Lung microvascular endothelial cell (primary cell): ENCODE measurements around the gene MAOA. TPM values are rescaled to one million over a fixed set of nuclear protein-coding genes. Genes with fewer than 3 reads are reported as not detected.
A peak's percentile ranks its signal among the peaks of the same experiment; 100 is the strongest.
"Not testable (repeated sequence)": the region's sequence is repeated elsewhere in the genome, so short reads cannot be mapped to it uniquely, and the experiment has no call there.

ENCODE experiments used
- DNase-seq, 2 donors: peaks; one replicate each; pipeline versions ENCODE4 v3.0.0 to v3.0.0-alpha.2; 2010; ENCODE audit warnings: low read depth in 2 of 2
- total RNA-seq: library from RNA; depleted of rRNA; stranded (reverse); fragments of >200 nt; gene quantifications from 2 replicates; pipeline ENCODE4 v1.2.1, GENCODE V29; 2014

Gene MAOA
- total RNA-seq = 114 and 125 TPM in 2 replicates

GRCh38 chrX:43656005-43656494, at the start of gene MAOA:
MAOA (plus strand) TSS chrX:43656299; CDS start chrX:43656342, 43 bp downstream.
- peak; percentile 51 to 86 for DNase-seq

DNA sequence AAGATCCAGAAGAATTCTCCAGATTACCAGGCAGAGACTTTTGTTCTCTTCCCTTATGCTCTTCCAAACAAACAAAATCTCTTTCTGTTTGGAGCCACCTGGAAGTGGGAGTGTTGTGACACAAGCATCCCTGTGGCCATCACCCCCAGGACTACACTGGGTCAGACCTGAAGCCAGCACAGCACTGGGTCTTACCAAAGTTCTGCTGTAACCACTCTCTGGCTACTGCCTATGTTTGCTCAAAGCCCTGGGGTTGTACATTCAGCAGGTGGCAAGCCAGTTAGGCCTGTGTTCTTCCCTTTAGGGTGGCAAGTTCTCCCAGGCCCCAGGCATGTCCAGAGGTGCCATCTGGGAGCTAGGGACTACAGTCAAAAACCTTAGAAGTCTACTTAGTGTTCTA, 43.7 kb upstream of the MAOA start:
- DNase-seq = no peak

DNA sequence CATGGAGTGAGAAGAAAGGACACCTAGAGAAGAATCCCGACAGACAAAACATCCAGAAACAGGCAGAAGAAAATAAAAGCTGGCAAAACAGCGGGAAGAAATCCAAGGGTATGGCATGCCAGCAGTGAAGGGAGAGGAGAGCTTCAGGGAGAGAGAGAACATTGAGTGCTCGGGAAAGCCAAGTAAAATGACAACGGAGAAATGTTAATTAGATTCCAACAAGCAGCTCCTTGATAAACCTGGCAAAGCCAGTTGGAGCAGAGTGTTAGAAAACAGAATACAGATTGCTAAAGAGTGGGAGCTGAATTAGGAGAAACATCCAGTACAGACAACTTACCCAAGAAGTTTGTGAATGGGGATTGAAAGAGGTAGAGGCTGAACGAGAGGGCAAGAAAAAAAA, 40.4 kb upstream of the MAOA start:
- no peak for DNase-seq

DNA sequence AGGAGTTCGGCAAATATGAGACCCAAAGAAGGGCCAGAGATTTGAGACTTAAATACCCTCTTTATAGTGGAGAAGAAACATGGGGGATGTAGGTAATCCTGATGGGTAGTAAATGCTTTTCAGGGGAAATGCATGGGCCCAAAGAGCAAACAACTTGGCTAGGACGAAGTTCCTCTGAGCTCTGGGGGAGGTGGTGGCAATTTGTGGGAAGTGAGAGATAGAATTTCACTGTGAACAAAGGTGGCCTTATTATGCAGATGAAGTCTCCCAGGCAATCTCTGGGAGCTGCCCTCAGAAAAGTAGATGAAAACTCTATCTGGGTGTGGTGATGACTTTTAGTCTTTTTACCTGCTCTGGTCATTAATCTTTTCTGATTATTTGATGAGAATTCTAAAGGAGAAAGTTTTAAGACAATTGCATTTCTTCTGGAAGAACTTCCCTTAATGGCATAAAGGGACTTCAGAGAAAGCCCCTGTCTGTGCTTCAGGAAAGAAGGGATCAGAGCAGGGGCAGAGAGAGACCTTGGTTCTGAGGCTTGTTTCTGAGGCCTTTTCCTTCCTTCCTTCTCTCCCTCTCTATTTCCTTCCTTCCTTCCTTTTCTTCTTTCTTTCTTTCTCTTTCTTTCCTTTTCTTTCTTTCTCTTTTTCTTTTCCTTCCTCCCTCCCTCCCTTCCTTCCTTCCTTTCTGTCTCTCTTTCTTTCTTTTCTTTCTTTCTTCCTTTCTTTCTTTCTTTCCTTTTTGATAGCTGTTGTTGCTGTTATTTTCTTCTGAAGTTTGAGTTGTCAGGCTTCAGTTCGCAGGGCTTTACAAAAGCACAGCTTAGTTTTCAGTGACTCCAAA, 37.5 kb upstream of the MAOA start:
- DNase-seq = no peak

- not testable (repeated sequence) for DNase-seq
Measured at GRCh38 chrX:43619861-43620260, 36.2 kb upstream of the MAOA start.

DNA sequence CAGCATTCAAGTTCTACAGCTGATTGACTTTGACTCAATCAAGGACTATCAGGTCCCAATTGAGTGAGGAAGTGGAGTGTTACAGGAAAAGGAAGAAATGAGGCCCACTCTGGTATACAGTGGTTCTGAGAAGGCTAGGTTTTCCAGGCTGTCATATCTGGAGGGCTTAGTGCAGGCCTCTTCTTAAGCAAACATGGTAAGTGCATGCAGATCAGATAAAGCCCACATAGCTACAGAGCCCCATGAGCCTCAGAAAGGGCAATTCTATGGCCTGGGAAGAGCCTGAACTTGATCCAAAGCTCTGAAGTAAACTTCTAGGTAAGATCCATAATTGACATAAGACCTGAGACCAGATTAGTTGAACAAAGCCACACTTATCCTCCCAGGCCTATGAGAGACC, 29.0 kb upstream of the MAOA start:
- DNase-seq = no peak

DNA sequence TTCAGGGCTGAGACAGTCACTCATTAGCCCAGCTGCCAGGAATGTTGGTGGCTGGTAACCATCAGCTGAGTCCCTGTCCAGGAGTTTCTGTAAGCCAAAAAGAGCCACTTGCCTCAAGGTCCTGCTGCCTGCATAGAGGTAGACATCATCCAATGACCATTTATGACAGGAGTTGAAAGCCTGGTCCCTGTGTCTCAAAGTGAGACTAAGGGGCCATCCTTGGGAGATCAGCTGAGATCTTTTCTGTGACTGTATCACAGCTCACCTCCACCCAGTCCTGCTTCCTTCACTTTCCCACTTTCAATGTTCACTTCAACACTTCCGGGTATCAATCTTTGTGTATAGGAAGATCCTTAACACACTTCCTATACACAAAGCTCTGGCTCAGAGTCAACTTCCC, 28.4 kb upstream of the MAOA start:
- no peak for DNase-seq

GRCh38 chrX:43629229-43629628, 26.9 kb upstream of the MAOA start:
- DNase-seq = no peak

- no peak for DNase-seq
Measured at GRCh38 chrX:43631841-43632240, 24.3 kb upstream of the MAOA start.

DNA sequence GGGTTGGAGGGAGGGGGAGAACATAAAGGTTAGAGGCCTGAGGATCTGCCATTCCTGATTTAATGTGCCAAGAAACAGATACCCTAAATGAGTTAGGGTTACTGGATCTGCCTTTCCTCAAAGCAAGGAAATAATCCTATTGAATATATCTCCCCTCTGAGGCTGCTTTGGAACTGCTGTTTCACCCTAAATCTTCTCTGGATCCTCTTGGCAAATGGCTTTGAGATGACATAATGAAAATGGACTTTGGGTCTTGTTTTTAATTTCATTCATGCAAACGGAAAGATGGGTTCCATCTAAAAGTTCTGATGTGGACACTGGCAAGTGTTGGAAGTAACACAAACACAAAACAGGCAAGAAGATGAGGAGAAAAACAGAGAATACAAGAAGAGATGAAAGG, 23.0 kb upstream of the MAOA start:
- DNase-seq = no peak

DNA sequence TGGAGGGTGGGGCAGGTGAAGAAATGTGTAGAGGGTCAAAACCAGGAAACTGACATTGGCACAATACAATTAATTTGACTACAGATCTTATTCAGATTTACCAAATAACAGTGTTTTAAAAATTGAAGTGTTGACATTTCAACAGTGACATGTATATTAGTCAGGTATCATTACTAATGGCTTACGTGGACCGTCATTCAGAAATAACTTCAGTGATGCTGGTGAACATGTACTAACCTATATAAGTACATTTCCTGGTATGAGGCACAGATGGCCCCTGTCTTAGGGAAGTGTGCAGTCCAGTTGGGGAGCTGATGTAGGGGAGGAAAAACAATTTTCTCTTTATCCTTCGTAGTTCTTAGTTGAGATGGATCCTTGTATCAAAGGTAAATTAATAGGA, 22.3 kb upstream of the MAOA start:
- no peak for DNase-seq

DNA sequence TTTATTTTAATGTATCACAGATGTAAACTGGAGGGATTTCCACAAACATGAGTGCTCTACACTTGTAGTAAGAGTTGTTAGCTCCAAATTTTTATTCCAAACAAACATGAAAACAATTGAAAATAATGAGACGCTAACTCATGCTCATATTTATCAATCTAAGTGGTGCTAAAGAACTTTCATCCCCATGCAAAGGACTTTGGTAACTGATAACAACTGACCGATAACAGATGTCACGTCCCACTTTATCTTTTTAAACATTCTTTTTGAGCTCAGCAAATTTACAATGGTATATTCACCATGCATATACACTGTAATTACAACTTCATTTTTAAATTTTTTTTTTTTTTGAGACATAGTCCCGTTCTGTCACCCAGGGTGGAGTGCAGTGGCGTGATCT, 15.6 kb upstream of the MAOA start:
- DNase-seq = no peak

DNA sequence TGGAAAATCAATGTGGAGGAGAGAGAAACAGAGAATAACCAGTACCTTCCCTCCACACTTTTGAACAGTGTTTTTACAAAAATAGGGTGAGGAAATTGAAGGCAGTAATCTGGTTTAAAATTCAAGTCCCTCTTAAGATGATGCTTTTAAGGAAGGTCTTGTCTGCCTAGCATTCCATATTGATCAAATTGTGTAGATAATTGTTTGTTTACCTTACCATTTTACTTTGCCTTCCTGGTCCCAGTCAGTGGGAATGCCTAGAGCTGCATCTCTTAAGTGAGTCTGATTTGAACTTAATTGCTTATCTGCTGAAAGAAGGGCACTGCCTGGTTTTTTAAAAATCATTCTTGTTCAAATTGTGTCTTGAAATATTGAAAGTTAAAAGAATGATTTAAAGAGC, 14.4 kb upstream of the MAOA start:
- DNase-seq = no peak

- no peak for DNase-seq
Measured at GRCh38 chrX:43643201-43643600, 12.9 kb upstream of the MAOA start.

GRCh38 chrX:43643662-43644061, 12.4 kb upstream of the MAOA start:
- DNase-seq = no peak

DNA sequence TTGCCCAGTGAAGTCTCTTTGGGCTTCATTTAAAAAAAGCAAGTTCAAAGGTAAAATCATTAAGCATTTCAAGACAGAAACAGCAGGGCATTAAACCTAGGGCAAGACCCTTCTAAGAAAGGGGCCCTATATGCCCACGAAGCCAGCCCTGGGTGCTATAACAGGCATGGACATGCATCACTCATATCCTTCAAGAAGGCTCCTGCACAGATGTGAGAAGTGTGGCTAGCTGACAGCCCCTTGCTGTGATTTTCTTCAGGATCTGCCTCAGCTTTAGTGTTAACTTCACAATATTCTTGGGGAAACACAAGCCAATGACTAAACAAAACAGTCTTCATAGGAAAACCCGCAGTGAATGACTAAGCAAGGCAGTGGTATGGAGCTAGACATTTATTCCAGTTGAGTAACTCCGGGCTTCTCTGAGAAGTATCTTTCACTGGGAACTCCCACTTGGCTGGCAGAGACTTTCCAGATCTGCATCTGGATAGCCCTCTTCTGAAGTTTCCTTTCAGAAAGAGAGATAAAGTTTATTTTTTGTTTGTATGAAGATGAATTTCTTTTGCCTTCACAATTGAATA, 11.9 kb upstream of the MAOA start:
- DNase-seq = peak in 1 of 2 donors; percentile 35

DNA sequence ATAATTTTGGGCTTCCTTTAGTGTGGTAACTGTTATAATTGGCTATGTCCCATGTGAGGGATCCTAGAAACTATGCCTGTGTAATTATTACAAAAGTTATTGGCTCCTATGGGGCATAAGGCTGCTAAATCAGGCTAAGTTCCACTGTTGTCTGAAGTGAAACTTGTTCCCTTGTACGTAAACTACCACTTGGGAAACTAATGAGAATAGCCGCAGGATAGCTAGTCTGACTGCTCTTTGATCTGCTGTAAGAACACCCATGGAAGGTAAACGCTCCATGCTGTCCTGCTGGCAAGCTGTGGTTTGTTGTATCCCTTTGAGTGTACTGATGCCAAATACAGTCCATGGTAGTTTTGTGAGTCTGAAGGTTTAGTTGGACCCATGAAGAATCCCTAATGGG, 9.3 kb upstream of the MAOA start:
- DNase-seq = no peak

GRCh38 chrX:43654431-43655150, 1.5 kb upstream of the MAOA start:
- peak; percentile 93 to 95 for DNase-seq

DNA sequence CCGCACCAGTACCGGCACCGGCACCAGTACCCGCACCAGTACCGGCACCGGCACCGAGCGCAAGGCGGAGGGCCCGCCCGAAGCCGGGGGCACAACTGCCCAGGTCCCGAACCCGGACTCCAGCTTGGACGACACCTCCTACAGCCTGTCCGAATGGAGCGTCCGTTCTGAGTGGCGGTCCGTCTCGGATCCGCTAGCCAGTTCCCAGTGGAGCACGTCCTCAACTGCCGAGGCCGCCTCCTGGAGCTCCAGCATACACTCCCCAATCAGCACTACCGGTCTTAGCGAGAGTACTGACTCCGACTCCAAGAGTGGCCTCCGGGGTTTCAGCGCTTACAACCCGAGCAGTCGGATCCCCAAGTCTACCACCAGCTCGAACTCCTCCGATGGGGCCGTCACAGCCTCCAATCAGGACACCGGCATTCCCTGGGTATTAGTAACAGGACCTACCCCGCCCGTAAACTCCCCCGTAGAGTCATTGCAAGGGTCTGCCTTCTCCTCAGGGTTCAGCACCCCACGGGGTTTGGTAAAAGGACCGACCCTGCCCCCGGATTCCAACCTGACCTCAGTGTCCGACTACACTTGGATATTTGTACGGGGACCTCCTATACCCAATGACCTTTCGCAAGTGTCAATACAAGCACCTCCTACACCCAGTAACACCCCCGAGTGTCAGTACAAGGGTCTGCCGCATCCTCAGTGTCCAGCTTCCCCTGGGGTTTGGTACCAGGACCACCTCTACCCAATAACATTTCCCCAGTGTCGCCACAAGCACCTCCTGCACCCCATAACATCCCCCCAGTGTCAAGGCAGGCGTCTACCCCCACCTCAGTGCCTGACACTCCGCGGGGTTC, 721 bp upstream of the MAOA start:
- peak; percentile 38 to 59 for DNase-seq

GRCh38 chrX:43657671-43658070, 1.6 kb downstream of the MAOA start:
- no peak for DNase-seq

GRCh38 chrX:43661521-43662240, 5.6 kb downstream of the MAOA start:
- no peak for DNase-seq
